Hematopoietic multipotent progenitor cell treated with erythropoietin and hydrocortisone succinate and interleukin-3 and kit ligand, for 15 days (in vitro differentiated cells): ENCODE measurements around the gene EID1.
"Not testable (repeated sequence)": the region's sequence is repeated elsewhere in the genome, so short reads cannot be mapped to it uniquely, and the experiment has no call there.

ENCODE experiments used
- DNase-seq: peaks from one replicate; pipeline ENCODE4 v3.0.0-alpha.2; 2015; ENCODE audit warnings: low spot score

The EID1 gene, protein sequence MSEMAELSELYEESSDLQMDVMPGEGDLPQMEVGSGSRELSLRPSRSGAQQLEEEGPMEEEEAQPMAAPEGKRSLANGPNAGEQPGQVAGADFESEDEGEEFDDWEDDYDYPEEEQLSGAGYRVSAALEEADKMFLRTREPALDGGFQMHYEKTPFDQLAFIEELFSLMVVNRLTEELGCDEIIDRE

DNA sequence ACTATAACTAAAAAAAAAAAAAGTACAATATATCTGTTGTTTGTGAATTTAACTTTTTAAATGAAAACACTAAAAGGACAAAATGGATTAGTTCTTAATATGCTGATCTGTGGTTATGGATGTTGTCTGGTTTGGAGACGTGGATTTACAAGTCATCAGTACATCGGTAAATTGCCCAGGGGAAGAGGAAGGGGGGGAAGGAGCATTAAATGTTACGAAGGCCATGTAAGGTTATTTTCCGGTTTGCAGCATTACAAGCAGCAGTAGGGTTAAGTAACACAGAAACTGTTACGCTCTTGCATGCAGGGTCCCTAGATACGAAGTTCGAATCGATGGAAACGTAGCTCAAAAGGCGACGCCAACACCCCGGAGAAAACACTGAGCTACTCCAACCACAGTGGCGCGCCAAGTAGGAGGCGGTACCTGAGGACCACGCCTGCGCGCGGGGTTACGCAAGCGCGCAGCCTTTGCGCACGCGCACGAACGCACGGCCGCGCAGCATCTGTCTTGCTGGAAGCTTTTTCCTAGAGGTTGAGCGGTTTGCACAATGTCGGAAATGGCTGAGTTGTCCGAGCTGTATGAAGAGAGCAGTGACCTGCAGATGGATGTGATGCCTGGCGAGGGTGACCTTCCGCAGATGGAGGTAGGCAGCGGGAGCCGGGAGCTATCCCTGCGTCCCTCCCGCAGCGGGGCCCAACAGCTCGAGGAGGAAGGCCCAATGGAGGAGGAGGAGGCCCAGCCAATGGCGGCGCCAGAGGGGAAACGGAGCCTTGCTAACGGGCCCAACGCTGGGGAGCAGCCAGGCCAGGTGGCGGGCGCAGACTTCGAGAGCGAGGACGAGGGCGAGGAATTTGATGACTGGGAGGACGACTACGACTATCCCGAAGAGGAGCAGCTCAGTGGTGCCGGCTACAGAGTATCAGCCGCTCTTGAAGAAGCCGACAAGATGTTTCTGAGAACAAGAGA, at the start of gene EID1:
Gene EID1, plus strand, starts transcription at position 505 of the 966 bp plus-strand sequence. Its CDS starts 43 bp downstream, at position 548.
- DNase-seq, result peak; percentile 95

DNA sequence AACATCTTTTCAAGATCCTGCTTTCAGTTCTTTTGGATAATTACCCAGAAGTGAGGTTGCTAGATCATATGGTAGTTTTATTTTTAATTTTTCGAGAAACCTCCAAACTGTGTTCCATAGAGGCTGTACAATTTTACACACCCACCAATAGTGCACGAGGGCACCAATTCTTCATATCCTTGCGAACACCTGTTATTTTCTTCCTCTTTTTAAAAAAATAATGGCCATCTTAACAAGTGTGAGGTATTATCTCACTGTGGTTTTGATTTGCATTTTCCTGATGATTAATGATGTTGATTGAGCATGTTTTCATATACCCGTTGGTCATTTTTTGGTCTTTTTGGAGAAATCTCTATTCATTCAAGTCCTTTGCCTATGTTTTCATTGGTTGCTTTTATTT, 49.5 kb upstream of the EID1 start:
- no peak for DNase-seq

DNA sequence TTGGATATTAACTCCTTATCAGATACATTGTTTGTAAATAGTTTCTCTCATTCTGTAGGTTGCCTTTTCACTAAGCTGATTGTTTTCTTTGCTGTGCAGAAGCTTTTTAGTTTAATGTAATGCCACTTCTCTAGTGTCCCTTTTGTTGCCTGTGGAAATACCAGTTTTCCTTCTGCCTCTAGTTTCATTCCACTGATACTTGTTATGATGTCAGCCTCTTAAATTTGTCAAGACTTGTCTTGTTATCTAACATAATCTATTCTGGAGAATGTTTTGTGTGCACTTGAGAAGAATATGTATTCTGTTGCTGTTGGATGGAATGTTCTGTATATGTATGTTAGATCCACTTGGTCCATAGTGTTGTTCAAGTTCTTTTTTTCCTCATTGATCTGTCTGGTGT, 49.0 kb upstream of the EID1 start:
- no peak for DNase-seq

DNA sequence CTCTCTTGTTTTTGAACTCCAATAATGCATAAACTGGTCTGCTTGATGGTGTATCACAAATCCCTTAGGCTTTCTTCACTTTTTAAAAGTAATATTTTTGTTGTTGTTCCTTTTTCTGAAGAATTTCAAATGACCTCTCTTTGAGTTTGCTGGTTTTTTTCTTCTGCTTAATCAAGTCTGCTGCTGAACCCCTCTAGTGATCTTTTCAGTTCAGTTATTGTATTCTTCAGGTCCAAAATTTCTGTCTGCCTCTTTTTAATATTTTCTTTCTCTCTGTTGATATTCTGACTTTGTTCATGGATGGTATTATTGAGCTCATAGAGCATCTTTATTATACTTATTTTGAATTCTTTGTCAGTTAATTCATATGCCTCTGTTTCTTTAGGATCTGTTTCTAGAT, 45.3 kb upstream of the EID1 start:
- no peak for DNase-seq

DNA sequence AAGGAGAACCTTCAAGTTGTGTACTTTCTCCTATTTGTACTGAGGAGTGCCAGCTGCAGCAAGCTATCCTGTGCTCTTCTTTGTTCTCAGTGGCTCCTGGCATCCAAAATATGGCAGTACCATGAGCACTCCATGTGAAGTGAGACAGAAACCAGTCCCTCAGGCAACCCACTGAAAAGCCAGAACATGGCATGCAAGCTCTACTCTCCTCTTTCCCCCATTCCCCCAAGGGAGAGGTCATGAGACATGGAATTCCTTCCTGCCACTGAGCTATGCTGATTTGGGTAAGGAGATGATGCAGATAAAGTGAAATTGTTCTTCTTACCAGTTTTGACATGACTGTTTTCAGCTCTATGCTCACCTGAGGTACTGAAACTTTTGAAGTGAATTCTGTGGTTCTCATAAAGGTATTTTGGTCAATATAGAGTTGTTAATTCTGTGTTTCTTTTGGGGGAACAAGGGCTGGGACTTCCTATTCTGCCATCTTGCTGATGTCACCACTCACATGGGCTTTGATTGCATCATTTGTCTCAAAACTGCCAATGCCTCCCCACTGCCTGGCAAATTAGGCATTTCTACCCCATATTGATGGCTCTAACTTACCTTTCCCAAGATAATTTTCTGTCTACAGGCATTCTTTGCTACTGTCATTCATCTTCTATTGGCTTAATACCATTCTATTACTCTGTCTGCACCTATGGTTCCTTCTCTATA, 44.3 kb upstream of the EID1 start:
- no peak for DNase-seq

DNA sequence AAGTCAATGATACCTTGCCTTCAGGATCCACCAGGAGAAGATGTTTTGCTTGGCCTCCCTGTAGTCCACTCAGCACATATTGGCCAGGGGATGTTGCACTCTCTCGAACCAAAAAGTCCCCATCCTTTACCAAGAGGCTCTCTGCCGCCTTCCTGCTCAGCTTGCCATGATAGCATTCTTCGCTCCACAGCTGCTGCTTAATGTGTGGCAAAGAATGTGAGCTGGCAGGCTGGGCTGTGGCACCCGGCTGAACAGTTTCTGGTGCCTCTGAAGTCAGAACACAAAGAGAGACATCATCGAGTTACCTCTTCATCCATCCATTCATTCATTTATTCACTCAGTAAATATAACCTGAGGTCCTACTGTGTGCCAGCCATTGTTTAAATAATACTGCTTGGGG, 43.2 kb upstream of the EID1 start:
- no peak for DNase-seq

DNA sequence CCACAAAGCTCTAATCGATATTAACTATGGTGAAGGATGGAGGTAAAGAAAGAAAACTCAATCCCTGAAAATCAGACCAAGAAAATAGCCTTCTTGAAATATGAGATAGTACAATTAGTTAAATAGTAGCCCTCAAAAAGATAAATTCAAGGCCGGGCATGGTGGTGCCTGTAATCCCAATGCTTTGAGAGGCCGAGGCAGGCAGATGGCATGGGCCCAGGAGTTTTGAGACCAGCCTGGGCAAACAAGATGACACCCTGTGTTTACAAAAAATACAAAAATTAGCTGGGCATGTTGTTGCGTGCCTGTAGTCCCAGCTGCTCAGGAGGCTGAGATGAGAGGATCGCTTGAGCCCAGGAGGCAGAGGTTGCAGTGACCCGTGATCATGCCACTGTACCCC, 35.4 kb upstream of the EID1 start:
- DNase-seq, result no peak

DNA sequence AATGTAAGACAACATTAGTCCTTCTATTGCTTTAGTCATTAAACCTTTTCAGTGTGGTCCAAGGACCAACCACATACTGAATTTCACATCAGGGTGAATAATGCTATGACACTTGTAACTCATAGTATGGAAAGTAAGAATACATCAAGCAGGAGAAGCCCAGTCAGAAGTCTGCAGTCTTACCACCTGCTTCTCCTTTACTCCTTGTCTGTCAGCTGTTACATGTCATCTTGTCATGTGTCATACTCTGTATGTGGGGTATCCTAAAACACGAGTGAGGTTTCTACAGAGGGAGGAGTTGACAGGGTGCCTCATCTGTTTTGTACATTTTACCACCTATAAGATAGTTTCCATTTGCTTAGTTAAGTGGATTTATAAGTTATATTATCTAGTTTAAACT, 32.8 kb upstream of the EID1 start:
- DNase-seq, result no peak

DNA sequence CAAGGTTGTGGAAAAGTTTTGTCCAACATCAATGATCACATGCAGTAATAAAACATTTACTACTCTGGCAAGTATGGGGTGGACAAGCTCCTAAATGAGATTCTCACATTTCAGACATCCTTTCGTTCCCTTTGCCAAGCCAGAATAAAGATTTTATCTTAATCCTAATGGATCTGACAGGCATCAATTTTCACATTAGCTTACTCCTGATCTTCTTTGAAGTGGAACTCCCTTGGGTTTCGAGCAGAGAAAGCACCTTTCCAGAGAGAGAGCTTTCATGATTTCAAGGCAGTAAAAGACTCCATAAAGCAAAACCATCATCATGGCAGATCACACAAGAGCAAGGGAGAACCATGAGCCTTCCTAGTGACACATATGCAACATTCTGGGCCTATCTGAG, 27.3 kb upstream of the EID1 start:
- no peak for DNase-seq

DNA sequence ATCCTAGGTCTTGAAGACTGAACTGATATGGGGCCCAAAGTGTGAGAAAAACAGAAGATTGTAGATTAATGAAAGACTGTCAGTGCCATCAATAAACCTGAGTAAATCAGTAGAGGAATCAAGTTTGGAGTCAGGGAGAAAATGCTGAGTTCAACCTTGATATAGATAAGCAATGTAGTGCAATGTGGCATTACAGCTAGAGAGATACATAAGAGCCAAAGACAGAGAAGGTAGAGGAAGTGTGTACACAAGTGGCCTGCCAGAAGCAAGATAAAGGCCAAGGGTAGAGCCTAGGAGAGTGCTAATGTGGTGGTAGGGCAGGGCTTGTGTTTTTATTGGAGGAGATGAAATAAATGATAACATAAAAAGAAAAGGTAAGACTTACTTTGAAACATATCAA, 26.0 kb upstream of the EID1 start:
- DNase-seq, result peak; percentile 22

DNA sequence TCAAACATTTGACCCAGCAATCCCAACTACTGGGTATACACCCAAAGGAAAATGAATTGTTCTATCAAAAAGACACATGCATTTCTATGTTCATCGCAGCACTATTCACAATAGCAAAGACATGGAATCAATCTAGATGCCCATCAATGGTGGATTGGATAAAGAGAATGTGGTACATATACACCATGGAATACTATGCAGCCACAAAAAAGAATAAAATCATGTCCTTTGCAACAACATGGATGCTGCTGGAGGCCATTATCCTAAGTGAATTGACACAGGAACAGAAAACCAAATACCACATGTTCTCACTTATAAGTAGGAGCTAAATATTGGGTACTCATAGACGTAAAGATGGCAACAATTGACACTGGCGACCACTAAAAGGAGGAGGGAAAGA, 23.5 kb upstream of the EID1 start:
- not testable (repeated sequence) for DNase-seq

DNA sequence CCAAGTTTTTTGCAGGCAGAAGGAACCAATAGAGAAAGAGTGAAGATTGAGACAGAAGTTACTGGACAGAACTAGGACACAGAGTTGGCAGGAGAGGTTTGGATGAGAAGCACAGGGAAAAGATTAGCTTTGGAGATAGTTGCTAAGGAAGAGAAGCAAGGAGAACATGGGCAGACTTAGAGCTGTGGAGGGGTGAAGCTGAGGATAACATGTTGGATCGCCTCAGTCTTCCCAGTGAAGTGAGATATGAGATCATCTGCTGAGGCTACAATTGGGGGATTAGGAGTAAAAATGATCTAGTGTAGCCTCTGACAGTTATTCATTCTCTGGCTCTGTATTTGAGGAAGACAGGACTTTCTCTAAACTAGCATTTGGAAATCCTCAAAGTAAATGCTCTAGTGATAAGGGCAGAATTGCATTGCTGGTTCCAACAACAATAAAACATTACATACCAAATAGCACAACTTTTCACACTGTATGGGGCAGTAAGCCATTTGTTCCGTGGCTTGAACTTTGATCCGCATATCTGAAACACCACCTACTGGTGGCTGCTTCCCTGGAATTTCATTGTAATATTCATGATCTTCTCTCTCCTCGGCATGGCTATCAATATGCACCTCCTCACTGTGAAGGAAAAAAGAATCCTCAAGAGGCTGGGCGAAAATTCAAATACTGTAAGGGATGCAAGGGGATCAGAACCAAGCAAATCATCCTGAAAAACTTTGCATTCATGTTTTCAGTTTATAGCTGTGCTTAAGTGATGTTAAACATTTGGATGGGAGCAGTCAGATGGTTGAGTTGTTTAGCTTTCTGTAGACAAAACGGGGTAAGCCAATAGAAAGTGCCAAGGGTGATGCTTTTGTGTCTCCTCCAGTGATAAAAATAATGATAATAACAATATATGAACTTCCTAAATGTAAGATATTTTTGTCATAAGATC, 22.2 kb upstream of the EID1 start:
- peak; percentile 34 for DNase-seq

DNA sequence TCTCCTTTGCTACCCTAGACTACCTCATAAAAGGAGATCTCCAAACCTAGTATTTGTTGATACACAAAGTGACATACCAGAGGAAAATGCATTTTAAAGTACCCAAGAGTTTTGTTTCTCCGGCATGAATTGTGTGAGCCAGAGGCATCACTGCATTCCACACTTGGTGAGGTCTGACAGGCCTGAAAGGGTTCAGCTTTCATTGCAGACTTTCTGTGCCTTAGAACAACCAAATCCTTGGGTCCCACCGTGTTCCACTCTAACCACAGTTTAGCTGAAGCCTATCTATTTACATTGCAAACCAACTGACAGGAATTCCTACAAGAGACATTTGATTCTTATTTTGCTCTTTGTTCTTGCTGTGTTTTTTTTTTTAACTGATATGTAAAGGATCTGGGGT, 21.0 kb upstream of the EID1 start:
- no peak for DNase-seq

DNA sequence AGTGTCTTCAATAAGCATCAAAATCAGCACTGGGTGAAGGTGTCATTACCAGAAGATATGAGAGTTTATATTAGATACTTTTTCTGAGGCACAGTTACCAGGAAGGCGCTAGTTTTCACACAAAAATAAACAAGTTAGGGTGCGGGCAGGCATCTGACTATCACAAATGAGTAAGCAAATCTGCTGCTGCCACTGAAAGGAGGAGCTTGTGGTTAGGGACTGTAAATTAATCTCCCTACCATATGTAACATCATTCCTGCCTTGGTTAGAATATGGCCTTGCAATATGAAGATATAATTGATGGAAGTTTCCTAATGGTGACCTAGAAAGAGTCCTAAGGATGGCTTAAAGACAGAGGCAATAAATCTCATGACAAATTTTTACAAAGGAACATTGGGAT, 19.5 kb upstream of the EID1 start:
- DNase-seq, result peak; percentile 86

DNA sequence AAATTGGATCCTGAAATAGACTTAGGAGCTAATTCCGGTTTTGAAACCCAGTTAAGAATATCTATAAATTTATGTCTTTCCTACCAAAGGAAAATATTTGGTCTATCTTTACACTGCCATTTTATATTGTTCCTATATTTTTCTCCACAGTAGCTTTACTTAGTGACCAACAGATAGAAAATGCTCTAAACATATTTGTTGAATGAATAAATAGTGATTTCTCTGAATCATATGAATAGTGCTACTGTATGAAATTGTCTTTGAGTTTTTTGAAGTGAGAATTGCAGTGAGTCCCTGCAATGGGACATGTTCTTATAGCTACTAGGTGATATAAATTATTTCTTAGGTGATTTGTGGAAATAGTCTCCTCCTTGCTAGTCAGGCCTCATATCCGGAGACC, 18.5 kb upstream of the EID1 start:
- DNase-seq, result peak; percentile 7

DNA sequence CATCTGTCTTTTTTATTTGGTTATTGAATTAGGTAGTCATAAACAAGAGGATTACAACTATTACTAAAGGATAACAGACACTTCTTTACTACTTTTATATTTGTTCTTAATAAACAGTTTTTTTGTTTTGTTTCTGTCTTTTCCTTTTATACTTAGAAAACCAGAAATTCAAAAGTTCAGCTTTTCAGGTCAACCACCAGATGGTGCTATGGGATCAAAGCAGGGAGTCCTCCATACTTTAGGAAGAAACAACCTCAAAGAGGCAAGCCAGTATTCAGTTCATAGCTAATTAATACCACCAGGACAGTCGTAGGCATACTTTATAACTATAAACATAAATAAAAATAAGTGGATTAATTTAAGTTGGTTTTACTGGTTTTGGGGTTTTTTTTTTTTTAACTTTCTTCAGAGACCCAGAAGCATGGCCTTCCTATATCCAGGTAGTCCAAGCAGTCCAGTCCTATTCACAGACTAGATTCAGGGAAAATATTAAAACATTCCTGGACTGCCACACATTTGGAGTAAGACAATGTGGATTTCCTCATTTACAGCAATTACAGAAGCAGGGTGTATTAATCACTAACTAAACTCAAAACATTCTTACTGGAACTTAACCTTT, 16.0 kb upstream of the EID1 start:
- DNase-seq, result peak; percentile 84

DNA sequence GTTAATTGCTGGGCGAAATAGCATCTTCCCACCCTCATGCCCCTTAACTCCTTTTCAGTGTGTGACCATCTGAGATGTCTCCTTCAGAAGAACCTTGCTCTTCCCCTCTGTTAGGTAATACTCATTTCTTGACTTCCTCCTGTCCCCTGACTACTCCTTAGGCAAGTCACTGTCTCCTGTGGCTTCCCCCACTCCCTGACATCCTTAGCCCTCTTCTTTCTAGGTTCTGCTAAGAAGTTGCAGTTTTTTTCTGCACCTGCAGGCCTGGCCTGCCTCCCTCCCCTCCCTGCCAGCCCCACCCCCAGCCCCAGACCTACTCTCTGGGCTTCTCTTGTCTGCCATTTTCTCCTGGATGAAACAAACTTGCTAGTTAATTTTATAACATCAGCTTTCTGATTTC, 15.2 kb upstream of the EID1 start:
- no peak for DNase-seq

DNA sequence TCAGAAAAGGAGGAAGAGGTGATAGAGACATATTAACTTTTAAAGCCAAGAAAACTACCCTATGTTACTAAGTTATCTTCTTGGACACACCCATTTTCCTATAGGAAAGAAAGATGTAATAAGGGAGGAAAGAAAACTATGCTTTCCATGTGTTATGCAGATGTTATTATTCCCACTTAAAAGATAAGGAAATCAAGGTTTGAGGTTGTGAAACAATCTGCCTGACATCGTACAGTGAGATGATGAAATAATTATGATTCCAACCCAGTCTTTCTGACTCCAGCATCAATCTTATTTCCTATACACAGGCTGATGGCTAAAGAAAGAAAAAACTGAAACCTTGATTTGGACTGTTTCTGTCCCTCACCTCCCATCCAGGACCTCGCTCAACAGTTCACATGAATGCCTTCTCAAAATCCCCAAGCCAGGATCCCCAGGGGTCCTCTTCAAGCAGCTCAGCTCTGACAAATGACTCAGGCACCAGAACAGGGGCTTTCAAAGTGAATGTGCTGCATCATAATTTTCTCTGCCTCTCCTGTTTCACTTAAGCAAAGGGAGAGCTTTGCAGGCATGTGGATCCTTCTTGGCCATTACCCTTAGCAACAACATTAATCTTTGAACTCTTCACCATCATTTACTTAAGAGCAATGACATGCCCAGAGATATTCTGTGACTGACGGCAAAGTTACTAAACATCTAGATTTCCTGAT, 12.4 kb upstream of the EID1 start:
- DNase-seq, result no peak

DNA sequence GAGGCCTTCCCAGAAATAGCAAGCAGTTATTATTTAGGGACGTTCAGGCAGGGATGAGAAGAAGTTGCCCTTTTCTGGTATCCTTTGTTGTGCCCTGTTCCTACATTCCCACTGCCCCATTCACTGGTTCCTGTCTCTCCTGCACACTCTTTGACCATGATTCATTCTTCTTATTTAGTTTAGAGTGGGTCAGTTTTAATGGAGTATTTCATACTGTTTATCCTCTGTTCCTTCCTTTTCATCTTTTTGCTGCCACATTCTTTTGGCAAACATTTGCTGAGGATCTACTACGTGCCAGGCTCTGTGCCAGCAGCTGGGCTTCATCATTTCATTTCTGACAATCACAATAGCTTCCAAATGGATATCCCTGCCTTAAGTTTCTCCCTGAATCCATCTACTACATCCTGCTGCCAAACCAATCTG, 11.8 kb upstream of the EID1 start:
- DNase-seq, result no peak

DNA sequence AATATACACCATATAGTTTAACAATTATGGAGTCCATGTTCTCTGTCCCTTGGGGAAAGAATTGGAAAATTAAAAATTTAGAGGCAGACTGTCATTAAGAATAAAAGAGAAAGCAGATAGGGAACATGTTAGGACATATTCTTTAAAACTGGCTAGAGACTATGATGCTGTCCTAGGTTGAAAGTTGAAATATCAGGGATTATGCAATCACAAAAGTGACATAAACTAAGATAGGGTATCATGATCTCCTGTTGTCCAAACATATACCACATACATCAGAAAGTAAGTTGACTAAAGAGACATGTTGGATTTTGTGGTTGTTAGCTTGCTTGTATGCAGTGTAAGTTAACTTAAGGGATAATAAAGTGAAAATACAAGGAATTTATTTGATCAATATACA, 9.9 kb upstream of the EID1 start:
- no peak for DNase-seq

DNA sequence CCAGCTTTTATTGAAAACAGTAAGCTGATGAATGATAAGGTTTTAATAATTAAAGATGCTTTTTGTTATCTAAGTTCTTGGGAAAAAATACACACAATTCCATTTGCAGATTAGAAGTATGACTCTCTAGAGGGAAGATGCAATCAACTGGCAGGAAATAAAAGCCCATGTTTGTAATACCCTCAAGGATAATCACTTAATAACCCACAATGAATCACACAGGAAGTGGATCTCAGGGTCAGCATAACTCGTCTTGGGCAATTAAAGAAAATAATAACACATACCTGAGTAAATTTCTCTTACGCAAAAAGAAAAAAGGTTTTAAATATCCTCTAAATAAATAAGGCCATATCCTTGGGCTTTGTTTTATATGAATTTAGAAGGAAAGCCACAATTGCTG, 9.4 kb upstream of the EID1 start:
- no peak for DNase-seq
